RWPE2 (cell line): ENCODE data around the gene DAAM1.

ENCODE experiments used
- ATAC-seq: fragments of 200-7000 bp; cut with Tn5 transposase; 3 replicates; pipeline ENCODE4 v1.9.1; 2021; ENCODE audit warnings: low read depth
- DNase-seq: peaks from one replicate; pipeline ENCODE4 v3.0.0-alpha.2; 2020; ENCODE audit warnings: low spot score
- H3K27ac ChIP-seq: fragments of 450-650 bp; 2 replicates; pipeline ENCODE4 v1.5.1; 2017; ENCODE audit warnings: mild to moderate bottlenecking; ENCODE audit not compliant: poor library complexity, severe bottlenecking
- H3K27me3 ChIP-seq: fragments of 250-450 bp; sonication (Bioruptor Pico); 2 replicates; pipeline ENCODE4 v1.5.1; 2021; ENCODE audit warnings: mild to moderate bottlenecking, moderate library complexity; ENCODE audit not compliant: insufficient read depth, poor library complexity, severe bottlenecking
- H3K36me3 ChIP-seq: fragments of 250-450 bp; sonication (Bioruptor Pico); 2 replicates; pipeline ENCODE4 v1.5.1; 2020; ENCODE audit warnings: low read depth, mild to moderate bottlenecking, moderate library complexity
- H3K4me1 ChIP-seq: fragments of 250-450 bp; sonication (Bioruptor Pico); 2 replicates; pipeline ENCODE4 v1.5.1; 2021; ENCODE audit warnings: mild to moderate bottlenecking, moderate library complexity; ENCODE audit not compliant: insufficient read depth, poor library complexity, severe bottlenecking
- H3K4me3 ChIP-seq: fragments of 250-450 bp; sonication (Bioruptor Pico); 2 replicates; pipeline ENCODE4 v1.5.1; 2021; ENCODE audit warnings: mild to moderate bottlenecking, moderate library complexity; ENCODE audit not compliant: severe bottlenecking
- H3K9me3 ChIP-seq: fragments of 250-450 bp; sonication (Bioruptor Pico); 2 replicates; pipeline ENCODE4 v1.5.1; 2021; ENCODE audit warnings: mild to moderate bottlenecking, moderate library complexity; ENCODE audit not compliant: severe bottlenecking
- TF ChIP-seq, protein P1 (sequence below): fragments of 450-650 bp; IDR thresholded peaks from one replicate; pipeline ENCODE4 v1.5.1; 2017; ENCODE audit warnings: mild to moderate bottlenecking, moderate library complexity; ENCODE audit not compliant: poor library complexity, severe bottlenecking

The DAAM1 gene

DNA sequence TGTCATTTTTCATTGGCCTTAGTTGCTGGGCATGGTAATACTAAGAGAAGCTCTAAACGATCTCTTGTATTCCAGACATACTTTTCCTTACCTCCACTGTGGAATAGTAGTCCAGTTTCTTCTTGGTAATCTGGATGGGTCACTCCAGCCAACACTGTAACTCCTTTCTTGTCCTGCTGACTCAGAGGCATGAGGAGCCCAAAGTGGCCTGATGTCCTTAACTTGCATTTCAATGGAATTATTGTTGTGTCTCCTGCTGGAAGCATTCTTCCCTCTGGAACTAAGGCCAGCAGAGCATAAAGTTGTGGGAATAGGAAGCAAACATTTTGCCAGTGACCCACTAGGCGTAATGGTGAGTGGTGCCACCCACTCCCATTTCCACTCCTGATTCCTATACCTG, 33.1 kb downstream of the DAAM1 start:
- Histone ChIP-seq H3K4me3 (no peak overlapping the region), H3K27ac (no peak overlapping the region), H3K4me1 (peaks cover under 1% of the 10 kb centered on the region), H3K27me3 (no peaks in the 10 kb centered on the region), H3K36me3 (no peaks in the 10 kb centered on the region), H3K9me3 (no peaks in the 10 kb centered on the region)
- TF ChIP-seq, protein P1, sequence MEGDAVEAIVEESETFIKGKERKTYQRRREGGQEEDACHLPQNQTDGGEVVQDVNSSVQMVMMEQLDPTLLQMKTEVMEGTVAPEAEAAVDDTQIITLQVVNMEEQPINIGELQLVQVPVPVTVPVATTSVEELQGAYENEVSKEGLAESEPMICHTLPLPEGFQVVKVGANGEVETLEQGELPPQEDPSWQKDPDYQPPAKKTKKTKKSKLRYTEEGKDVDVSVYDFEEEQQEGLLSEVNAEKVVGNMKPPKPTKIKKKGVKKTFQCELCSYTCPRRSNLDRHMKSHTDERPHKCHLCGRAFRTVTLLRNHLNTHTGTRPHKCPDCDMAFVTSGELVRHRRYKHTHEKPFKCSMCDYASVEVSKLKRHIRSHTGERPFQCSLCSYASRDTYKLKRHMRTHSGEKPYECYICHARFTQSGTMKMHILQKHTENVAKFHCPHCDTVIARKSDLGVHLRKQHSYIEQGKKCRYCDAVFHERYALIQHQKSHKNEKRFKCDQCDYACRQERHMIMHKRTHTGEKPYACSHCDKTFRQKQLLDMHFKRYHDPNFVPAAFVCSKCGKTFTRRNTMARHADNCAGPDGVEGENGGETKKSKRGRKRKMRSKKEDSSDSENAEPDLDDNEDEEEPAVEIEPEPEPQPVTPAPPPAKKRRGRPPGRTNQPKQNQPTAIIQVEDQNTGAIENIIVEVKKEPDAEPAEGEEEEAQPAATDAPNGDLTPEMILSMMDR: no peak
- ATAC-seq (no peak), DNase-seq (no peak)

- Histone ChIP-seq H3K4me3 (no peak overlapping the region), H3K9me3 (no peaks in the 10 kb centered on the region)
Observed at GRCh38 chr14:59224341-59224740, 35.9 kb downstream of the DAAM1 start.

GRCh38 chr14:59225281-59225680, 36.8 kb downstream of the DAAM1 start:
- no peak for ATAC-seq
- DNase-seq: no peak
- no peak overlapping the region for H3K27ac ChIP-seq
- H3K9me3 ChIP-seq: no peaks in the 10 kb centered on the region
- no peaks in the 10 kb centered on the region for H3K4me1 ChIP-seq
- no peak overlapping the region for H3K4me3 ChIP-seq
- H3K27me3 ChIP-seq: no peaks in the 10 kb centered on the region
- H3K36me3 ChIP-seq: no peaks in the 10 kb centered on the region
- TF ChIP-seq, protein P1: no peak

More at GRCh38 chr14:59224341-59224740, 35.9 kb downstream of the DAAM1 start:
- no peaks in the 10 kb centered on the region for H3K36me3 ChIP-seq
- TF ChIP-seq, protein P1: no peak
- ATAC-seq (no peak), DNase-seq (no peak)
- H3K27ac ChIP-seq: no peak overlapping the region
- H3K27me3 ChIP-seq: no peaks in the 10 kb centered on the region
- no peaks in the 10 kb centered on the region for H3K4me1 ChIP-seq

GRCh38 chr14:59228421-59228820, 40.0 kb downstream of the DAAM1 start:
- TF ChIP-seq, protein P1: no peak
- Histone ChIP-seq H3K27ac (no peak overlapping the region), H3K27me3 (no peaks in the 10 kb centered on the region), H3K4me1 (no peaks in the 10 kb centered on the region), H3K9me3 (no peaks in the 10 kb centered on the region), H3K4me3 (no peak overlapping the region), H3K36me3 (no peaks in the 10 kb centered on the region)
- no peak for DNase-seq
- ATAC-seq: no peak

- Histone ChIP-seq H3K27ac (no peak overlapping the region), H3K27me3 (no peaks in the 10 kb centered on the region), H3K9me3 (no peaks in the 10 kb centered on the region), H3K4me3 (no peak overlapping the region), H3K4me1 (no peaks in the 10 kb centered on the region), H3K36me3 (no peaks in the 10 kb centered on the region)
- ATAC-seq (no peak), DNase-seq (no peak)
- TF ChIP-seq, protein P1: no peak
Observed at GRCh38 chr14:59229653-59230406, 41.4 kb downstream of the DAAM1 start.
